ENCODE data around the gene SULT1C3.
"Not testable (repeated sequence)": the region's sequence is repeated elsewhere in the genome, so short reads cannot be mapped to it uniquely, and the experiment has no call there.

The SULT1C3 gene

GRCh38 chr2:108253106-108253505 lies 13.3 kb downstream of the SULT1C3 start:
- no peak for DNase-seq

GRCh38 chr2:108257757-108258331 lies 18.1 kb downstream of the SULT1C3 start:
- no peak for DNase-seq

GRCh38 chr2:108260773-108261172 lies 21.0 kb downstream of the SULT1C3 start:
- no peak for DNase-seq

GRCh38 chr2:108262036-108262435 lies 22.3 kb downstream of the SULT1C3 start:
- no peak for DNase-seq

GRCh38 chr2:108263401-108263800 lies 23.6 kb downstream of the SULT1C3 start:
- no peak for DNase-seq

GRCh38 chr2:108266218-108266617 lies 26.4 kb downstream of the SULT1C3 start:
- DNase-seq, result no peak

GRCh38 chr2:108267101-108267500 lies 27.3 kb downstream of the SULT1C3 start:
- no peak for DNase-seq

GRCh38 chr2:108268001-108268400 lies 28.2 kb downstream of the SULT1C3 start:
- DNase-seq, result no peak

GRCh38 chr2:108270346-108270745 lies 30.6 kb downstream of the SULT1C3 start:
- no peak for DNase-seq

GRCh38 chr2:108270768-108271506 lies 31.2 kb downstream of the SULT1C3 start:
- DNase-seq, result no peak

GRCh38 chr2:108271691-108272253 lies 32.0 kb downstream of the SULT1C3 start:
- DNase-seq, result no peak

GRCh38 chr2:108278631-108279030 lies 38.9 kb downstream of the SULT1C3 start:
- DNase-seq, result no peak

- DNase-seq, result no peak
Measured at GRCh38 chr2:108279468-108279867, 39.7 kb downstream of the SULT1C3 start.

GRCh38 chr2:108280466-108280865 lies 40.7 kb downstream of the SULT1C3 start:
- no peak for DNase-seq

GRCh38 chr2:108284566-108284965 lies 44.8 kb downstream of the SULT1C3 start:
- DNase-seq, result not testable (repeated sequence)

- no peak for DNase-seq
Measured at GRCh38 chr2:108285616-108286015, 45.8 kb downstream of the SULT1C3 start.

- DNase-seq, result no peak
Measured at GRCh38 chr2:108287169-108287568, 47.4 kb downstream of the SULT1C3 start.

- DNase-seq, result no peak
Measured at GRCh38 chr2:108288534-108289106, 48.9 kb downstream of the SULT1C3 start, which contains the start of gene SULT1C2. TSS of gene SULT1C2 (plus strand) at chr2:108288895. CDS start at chr2:108293668, 4,773 bp downstream.

- DNase-seq, result no peak
Measured at GRCh38 chr2:108293850-108294249, 54.1 kb downstream of the SULT1C3 start.

- DNase-seq, result no peak
Measured at GRCh38 chr2:108297436-108298141, 57.8 kb downstream of the SULT1C3 start.

- DNase-seq, result no peak
Measured at GRCh38 chr2:108301558-108301957, 61.8 kb downstream of the SULT1C3 start.

- no peak for DNase-seq
Measured at GRCh38 chr2:108304975-108305374, 65.2 kb downstream of the SULT1C3 start.

- no peak for DNase-seq
Measured at GRCh38 chr2:108305901-108306300, 66.1 kb downstream of the SULT1C3 start.

All from GDM1 (cell line).